Measurements from ENCODE around the gene HK1.

DNA sequence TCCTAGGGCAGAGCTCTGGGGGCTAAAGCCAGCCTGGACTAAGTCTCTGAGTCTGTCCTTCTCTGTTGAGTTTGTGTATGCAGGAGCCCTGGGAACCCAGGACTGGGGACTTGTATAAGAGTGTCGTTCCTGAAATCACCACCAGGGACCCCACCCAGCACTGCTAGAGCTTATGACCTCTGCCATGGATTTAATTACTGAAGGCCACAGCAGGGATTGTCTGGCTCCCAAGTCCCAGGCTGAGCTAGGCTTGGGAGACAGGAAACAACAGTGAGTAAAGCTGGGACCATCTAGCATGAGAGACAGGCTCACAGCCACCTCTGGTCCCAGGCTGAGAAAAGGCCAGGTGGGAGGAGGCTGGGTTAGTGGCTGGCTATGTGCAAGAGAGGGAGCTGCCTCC lies 171.5 kb downstream of the HK1 start:
- TF ChIP-seq, protein P1, sequence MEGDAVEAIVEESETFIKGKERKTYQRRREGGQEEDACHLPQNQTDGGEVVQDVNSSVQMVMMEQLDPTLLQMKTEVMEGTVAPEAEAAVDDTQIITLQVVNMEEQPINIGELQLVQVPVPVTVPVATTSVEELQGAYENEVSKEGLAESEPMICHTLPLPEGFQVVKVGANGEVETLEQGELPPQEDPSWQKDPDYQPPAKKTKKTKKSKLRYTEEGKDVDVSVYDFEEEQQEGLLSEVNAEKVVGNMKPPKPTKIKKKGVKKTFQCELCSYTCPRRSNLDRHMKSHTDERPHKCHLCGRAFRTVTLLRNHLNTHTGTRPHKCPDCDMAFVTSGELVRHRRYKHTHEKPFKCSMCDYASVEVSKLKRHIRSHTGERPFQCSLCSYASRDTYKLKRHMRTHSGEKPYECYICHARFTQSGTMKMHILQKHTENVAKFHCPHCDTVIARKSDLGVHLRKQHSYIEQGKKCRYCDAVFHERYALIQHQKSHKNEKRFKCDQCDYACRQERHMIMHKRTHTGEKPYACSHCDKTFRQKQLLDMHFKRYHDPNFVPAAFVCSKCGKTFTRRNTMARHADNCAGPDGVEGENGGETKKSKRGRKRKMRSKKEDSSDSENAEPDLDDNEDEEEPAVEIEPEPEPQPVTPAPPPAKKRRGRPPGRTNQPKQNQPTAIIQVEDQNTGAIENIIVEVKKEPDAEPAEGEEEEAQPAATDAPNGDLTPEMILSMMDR (IDR thresholded peaks at IDR 0.05): peak; percentile 46
- no peak for TF ChIP-seq EZH2 (IDR thresholded peaks at IDR 0.05; ENCODE audit: borderline replicate concordance, insufficient read depth, low read depth, low read length, poor library complexity, severe bottlenecking)
